Vagina (tissue), 2 donors: Measurements from ENCODE around the gene PANK1.

Experiments used
- CTCF ChIP-seq, 3 experiments: fragments of 450-650 bp in 2 of 3; fragments of 200-600 bp in 1 of 3; sonication (generic) in 1 of 3; IDR thresholded peaks; one replicate each; pipeline ENCODE4 v1.5.1; 2017 to 2019; ENCODE audit warnings: antibody characterized with exemption in 3 of 3, mild to moderate bottlenecking in 2 of 3, moderate library complexity in 2 of 3
- POLR2A ChIP-seq, 2 donors: fragments of 450-650 bp; IDR thresholded peaks; one replicate each; pipeline ENCODE4 v1.6.1; 2017; ENCODE audit warnings: antibody characterized with exemption in 2 of 2, mild to moderate bottlenecking in 2 of 2, moderate library complexity in 2 of 2
- POLR2AphosphoS5 ChIP-seq, 2 donors: sonication (generic); formaldehyde crosslinking; IDR thresholded peaks; one replicate each; pipeline ENCODE4 v1.9.0; 2017; ENCODE audit warnings: antibody characterized with exemption in 2 of 2, mild to moderate bottlenecking in 2 of 2, low read depth in 1 of 2; ENCODE audit not compliant: insufficient read depth in 1 of 2

DNA sequence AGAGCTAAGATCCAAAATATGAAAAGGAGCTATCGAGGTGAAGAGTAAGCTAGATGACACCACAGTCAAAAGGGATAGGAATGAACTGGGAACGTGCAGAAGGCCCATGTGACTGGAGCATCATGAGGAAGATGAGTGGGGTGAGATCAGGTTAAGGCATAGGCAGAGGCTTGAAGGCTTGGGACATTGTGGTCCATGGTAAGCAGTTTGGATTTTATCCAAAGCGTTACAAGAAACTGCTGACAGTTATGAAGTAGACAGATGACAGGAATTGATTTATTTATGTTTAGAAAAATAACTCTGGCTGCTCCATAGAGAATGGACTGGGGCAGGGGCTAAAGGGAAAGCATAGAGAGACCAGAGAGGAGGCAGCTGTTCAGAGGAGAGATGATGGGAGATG is 18.1 kb upstream of the PANK1 start:
- no peak for TF ChIP-seq POLR2A (IDR thresholded peaks at IDR 0.05)
- TF ChIP-seq CTCF (IDR thresholded peaks at IDR 0.05), result no peak
- no peak for TF ChIP-seq POLR2AphosphoS5 (IDR thresholded peaks at IDR 0.05; ENCODE audit: insufficient read depth in 1 of 2, low read depth in 1 of 2)
